K562 (cell line): ENCODE results near the gene DBET. TPM values are rescaled to one million over a fixed set of nuclear protein-coding genes. Genes with fewer than 3 reads are reported as not detected.
"Not testable (repeated sequence)": the region's sequence is repeated elsewhere in the genome, so short reads cannot be mapped to it uniquely, and the experiment has no call there.

Experiments
- ATAC-seq: fragments of 200-7000 bp; cut with Tn5 transposase; 3 replicates; pipeline ENCODE4 v1.9.1; 2020; ENCODE audit warnings: moderate library complexity
- BruUV-seq: library from RNA; stranded (reverse); fragments of 400-500 nt; replicated peaks from 2 replicates; lab custom pipeline; 2021; lab: Mats Ljungman, UMichigan
- CTCF ChIA-PET: fragments of 300-600 bp; formaldehyde crosslinking; extraction: SDS; loops from one replicate; lab custom pipeline; 2021; ENCODE audit warnings: low intra/inter-chr PET ratio; lab: Yijun Ruan, JAX
- POLR2A ChIA-PET: fragments of 300-600, 350-650 bp; sonication (Branson Sonifier 250); formaldehyde crosslinking; extraction: SDS; loops from one replicate; lab custom pipeline; 2021; ENCODE audit warnings: antibody characterized with exemption, inconsistent platforms; lab: Yijun Ruan, JAX
- DNase-seq, 4 experiments: peaks; one replicate each; pipeline versions ENCODE4 v3.0.0 to v3.0.0-alpha.2; 2011 to 2018; ENCODE audit warnings: low spot score in 3 of 4, mixed read lengths in 3 of 4; ENCODE audit errors: extremely low read depth in 1 of 4
- FAIRE-seq: peaks from 2 replicates; lab custom pipeline; 2011; peaks lifted over from hg19 to GRCh38; lab: Jason Lieb, UNC
- H2AFZ ChIP-seq: 2 replicates; pipeline ENCODE4 v1.6.0; 2011; ENCODE audit warnings: low read depth, low read length, control low read depth, inconsistent platforms
- H3K27ac ChIP-seq: fragments of 200-600 bp; 3 replicates; pipeline ENCODE4 v1.8.0; 2011; ENCODE audit warnings: low read depth, mild to moderate bottlenecking, control low read depth, inconsistent platforms, low read length, moderate library complexity, mixed read lengths; ENCODE audit errors: extremely low read depth
- H3K27me3 ChIP-seq, 2 experiments: fragments of 300-600 bp in 1 of 2; 2 replicates in 1 of 2; 3 replicates in 1 of 2; pipeline versions ENCODE4 v1.6.0 to v1.8.0; 2011; ENCODE audit warnings: inconsistent platforms in 2 of 2, low read length in 2 of 2, mild to moderate bottlenecking in 1 of 2, mixed read lengths in 1 of 2, moderate library complexity in 1 of 2; ENCODE audit not compliant: control insufficient read depth in 2 of 2, insufficient read depth in 2 of 2
- H3K36me3 ChIP-seq: fragments of 300-600 bp; 3 replicates; pipeline ENCODE4 v1.8.0; 2011; ENCODE audit warnings: mild to moderate bottlenecking, low read length, inconsistent platforms; ENCODE audit not compliant: control insufficient read depth, insufficient read depth
- H3K4me1 ChIP-seq, 2 experiments: fragments of 200-600 bp in 1 of 2; replicated peaks in 1 of 2; 2 replicates in 1 of 2; 3 replicates in 1 of 2; pipeline versions ENCODE4 v1.5.1 to v1.8.0; 2011; ENCODE audit warnings: inconsistent platforms in 2 of 2, low read length in 2 of 2, mild to moderate bottlenecking in 1 of 2, mixed read lengths in 1 of 2, moderate library complexity in 1 of 2; ENCODE audit not compliant: control insufficient read depth in 2 of 2, insufficient read depth in 2 of 2
- H3K4me2 ChIP-seq: 2 replicates; pipeline ENCODE4 v1.6.1; 2011; ENCODE audit warnings: low read length, control low read depth, inconsistent platforms, mixed read lengths; ENCODE audit not compliant: insufficient read depth
- H3K4me3 ChIP-seq: fragments of 200-600 bp; sonication (generic), shearing (Covaris generic); 2 replicates; pipeline ENCODE4 v1.5.1; 2016; ENCODE audit warnings: control low read depth, inconsistent platforms
- H3K79me2 ChIP-seq: fragments of 200-600 bp; 3 replicates; pipeline ENCODE4 v1.8.0; 2011; ENCODE audit warnings: low read length, inconsistent platforms; ENCODE audit not compliant: control insufficient read depth, insufficient read depth
- H3K9ac ChIP-seq, 2 experiments: 2 replicates each; pipeline versions ENCODE4 v1.6.0 to v1.6.1; 2011; ENCODE audit warnings: low read depth in 2 of 2, low read length in 2 of 2, control low read depth in 1 of 2, inconsistent platforms in 1 of 2, mild to moderate bottlenecking in 1 of 2, mixed read lengths in 1 of 2; ENCODE audit not compliant: insufficient read depth in 1 of 2
- H3K9me1 ChIP-seq: one replicate; pipeline ENCODE4 v1.6.0; 2011; ENCODE audit warnings: inconsistent platforms, mild to moderate bottlenecking, low read length, moderate library complexity; ENCODE audit not compliant: control insufficient read depth, insufficient read depth
- H3K9me3 ChIP-seq: replicated peaks from 2 replicates; pipeline ENCODE4 v1.5.1; 2011; ENCODE audit warnings: low read depth, low read length, inconsistent platforms; ENCODE audit not compliant: control insufficient read depth, insufficient read depth
- H4K20me1 ChIP-seq: replicated peaks from 2 replicates; pipeline ENCODE4 v1.6.1; 2011; ENCODE audit warnings: low read length, inconsistent platforms, mixed read lengths; ENCODE audit not compliant: control insufficient read depth, insufficient read depth
- PML ChIP-seq: IDR thresholded peaks from 2 replicates; pipeline ENCODE4 v1.6.1; 2012; ENCODE audit warnings: low read length, inconsistent platforms
- ZNF395 ChIP-seq: fragments of 200-800 bp; sonication (Bioruptor generic); IDR thresholded peaks from 2 replicates; pipeline ENCODE4 v1.6.1; 2017; ENCODE audit warnings: missing genetic modification characterization, missing compliant biosample characterization
- ZNF436 ChIP-seq: fragments of 250-450, 450-650 bp; sonication (Bioruptor Pico); formaldehyde crosslinking; IDR thresholded peaks from 2 replicates; pipeline ENCODE4 v1.7.0; 2020; ENCODE audit warnings: mild to moderate bottlenecking
- WGBS: fragments of 100-300 bp; shearing (Covaris generic); methylation state at CpG from one replicate; pipeline ENCODE4 v1.1.6; 2016; ENCODE audit warnings: low coverage, mixed read lengths; ENCODE audit not compliant: insufficient coverage; ENCODE audit errors: missing lambda C conversion rate; 5-methylcytosine and 5-hydroxymethylcytosine counted together
- in situ Hi-C: fragments of 300-500 bp; cut with MboI; formaldehyde crosslinking; loops from 4 replicates; pipeline ENCODE4 v1.15.0; 2018; ENCODE audit warnings: inconsistent platforms, mixed read lengths
- intact Hi-C: fragments of 100-400 bp; cut with micrococcal nuclease; formaldehyde crosslinking; loops from 2 replicates; pipeline ENCODE4 v1.14.2; 2022
- polyA plus RNA-seq, 8 experiments: library from polyadenylated mRNA; depleted of rRNA in 4 of 8; stranded (reverse) in 5 of 8; unstranded in 3 of 8; fragments of >200 nt; fragmentation: Nextera tagmentation in 2 of 8; fragmentation: Illumina TruSeq in 1 of 8; extraction: Ambion mirVana in 2 of 8; extraction: Trizol in 1 of 8; gene quantifications; 2 replicates each; pipeline versions ENCODE4 v1.2.1 to v1.2.3, GENCODE V29; 2011 to 2014; ENCODE audit warnings: inconsistent platforms in 1 of 8, missing spikeins in 1 of 8
- total RNA-seq, 7 experiments: library from RNA; depleted of rRNA in 6 of 7; stranded (reverse); fragments of >200 nt in 6 of 7; fragmentation: Illumina TruSeq in 2 of 7; extraction: Trizol in 2 of 7; gene quantifications; 2 replicates each; pipeline versions ENCODE4 v1.2.1 to v1.2.3, GENCODE V29; 2011 to 2021; ENCODE audit warnings: low replicate concordance in 1 of 7

Gene DBET
- total and polyA plus RNA-seq, 9 of the 15 experiments (the other 6 are each of a cell fraction or from before 2014, with no cell fraction given): not detected

- TF ChIP-seq ZNF395 (CRISPR knock-in tag): no peak
- no peak for TF ChIP-seq PML
- TF ChIP-seq ZNF436 (CRISPR knock-in tag): no peak
Observed at GRCh38 chr4:190020790-190021717, 43.2 kb upstream of the DBET start (continued).

- H3K79me2 ChIP-seq, H3K4me3 ChIP-seq, H3K9ac ChIP-seq, H4K20me1 ChIP-seq, H3K9me3 ChIP-seq, POLR2A ChIA-PET, CTCF ChIA-PET, H3K36me3 ChIP-seq, intact Hi-C loops, in situ Hi-C loops, H3K9me1 ChIP-seq, H3K27ac ChIP-seq, ATAC-seq, H3K4me2 ChIP-seq, FAIRE-seq, BruUV-seq, DNase-seq, H2AFZ ChIP-seq: not testable (repeated sequence)
- Histone ChIP-seq H3K27me3 (peaks cover 0 to 16% of the 10 kb centered on the region in 2 experiments; a peak in 3 of 5 replicates), H3K4me1 (peaks cover 0 to 13% of the 10 kb centered on the region in 2 experiments; a peak in 2 of 5 replicates)
- 6% methylated on average over 11 of the region's 39 CpGs for WGBS
Observed at GRCh38 chr4:190021973-190022372, 42.3 kb upstream of the DBET start.

GRCh38 chr4:190022614-190023281 lies 41.6 kb upstream of the DBET start:
- H2AFZ ChIP-seq, in situ Hi-C loops, H3K9me1 ChIP-seq, intact Hi-C loops, H3K4me3 ChIP-seq, H3K4me2 ChIP-seq, DNase-seq, H3K4me1 ChIP-seq, POLR2A ChIA-PET, H3K79me2 ChIP-seq, H3K36me3 ChIP-seq, BruUV-seq, H3K9me3 ChIP-seq, H3K27ac ChIP-seq, H3K9ac ChIP-seq, CTCF ChIA-PET, H4K20me1 ChIP-seq: not testable (repeated sequence)
- 3% methylated on average over 16 of the region's 47 CpGs for WGBS
- H3K27me3 ChIP-seq: peaks cover 0 to 13% of the 10 kb centered on the region in 2 experiments; a peak in 3 of 5 replicates
- FAIRE-seq: peak; percentile 72
- peak; percentile 65 for ATAC-seq
